Activated naive CD4-positive, alpha-beta T cell treated with anti-CD3 and anti-CD28 coated beads, Interleukin-2, amount 50 U/mL, for 24 hours (primary cell): Measurements from ENCODE around the gene SNCG.

Source experiments
- H3K27ac Mint-ChIP-seq: one replicate; pipeline ENCODE4 v1.8.0; 2021; ENCODE audit warnings: mild to moderate bottlenecking, mixed read lengths
- H3K27me3 Mint-ChIP-seq: one replicate; pipeline ENCODE4 v1.8.0; 2021; ENCODE audit warnings: mixed read lengths
- H3K36me3 Mint-ChIP-seq: one replicate; pipeline ENCODE4 v1.8.0; 2021; ENCODE audit warnings: mixed read lengths
- H3K4me1 Mint-ChIP-seq: one replicate; pipeline ENCODE4 v1.8.0; 2021; ENCODE audit warnings: mixed read lengths
- H3K4me3 Mint-ChIP-seq: one replicate; pipeline ENCODE4 v1.8.0; 2021; ENCODE audit warnings: mild to moderate bottlenecking, mixed read lengths
- H3K9me3 Mint-ChIP-seq: one replicate; pipeline ENCODE4 v1.8.0; 2021; ENCODE audit warnings: mixed read lengths

The SNCG gene

DNA sequence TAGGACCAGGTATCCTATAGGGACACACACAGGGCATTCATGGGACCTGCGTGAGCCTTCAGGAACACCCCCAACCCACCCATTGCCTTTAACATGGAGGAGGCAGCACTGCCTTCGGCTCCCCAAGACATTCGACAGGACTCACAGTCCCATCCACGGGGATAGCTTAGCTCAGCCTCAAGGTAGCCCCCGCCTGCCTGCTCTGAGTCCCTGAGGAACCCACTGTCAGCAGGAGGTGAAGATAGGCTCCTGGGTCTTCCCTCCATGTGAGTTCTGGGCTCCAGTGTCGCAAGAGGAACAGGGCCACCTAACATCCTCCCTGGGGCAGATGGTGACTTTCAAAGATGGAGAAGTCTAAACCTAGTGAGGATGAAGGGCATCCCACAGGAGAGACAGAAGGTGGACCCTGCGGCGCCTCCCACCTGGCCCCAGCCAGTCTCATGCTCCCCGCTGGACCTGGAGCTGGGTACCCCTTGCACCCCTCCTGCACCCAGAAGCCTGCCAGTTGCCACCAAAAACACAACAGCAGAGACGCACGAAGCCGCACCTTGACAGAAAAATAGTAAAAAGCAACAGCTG, 5.0 kb downstream of the SNCG start:
- H3K4me1 Mint-ChIP-seq: peaks cover 23% of the 10 kb centered on the region
- no peak overlapping the region for H3K27ac Mint-ChIP-seq
- no peaks in the 10 kb centered on the region for H3K27me3 Mint-ChIP-seq
- no peaks in the 10 kb centered on the region for H3K9me3 Mint-ChIP-seq
- H3K4me3 Mint-ChIP-seq: no peak overlapping the region
- H3K36me3 Mint-ChIP-seq: no peaks in the 10 kb centered on the region

DNA sequence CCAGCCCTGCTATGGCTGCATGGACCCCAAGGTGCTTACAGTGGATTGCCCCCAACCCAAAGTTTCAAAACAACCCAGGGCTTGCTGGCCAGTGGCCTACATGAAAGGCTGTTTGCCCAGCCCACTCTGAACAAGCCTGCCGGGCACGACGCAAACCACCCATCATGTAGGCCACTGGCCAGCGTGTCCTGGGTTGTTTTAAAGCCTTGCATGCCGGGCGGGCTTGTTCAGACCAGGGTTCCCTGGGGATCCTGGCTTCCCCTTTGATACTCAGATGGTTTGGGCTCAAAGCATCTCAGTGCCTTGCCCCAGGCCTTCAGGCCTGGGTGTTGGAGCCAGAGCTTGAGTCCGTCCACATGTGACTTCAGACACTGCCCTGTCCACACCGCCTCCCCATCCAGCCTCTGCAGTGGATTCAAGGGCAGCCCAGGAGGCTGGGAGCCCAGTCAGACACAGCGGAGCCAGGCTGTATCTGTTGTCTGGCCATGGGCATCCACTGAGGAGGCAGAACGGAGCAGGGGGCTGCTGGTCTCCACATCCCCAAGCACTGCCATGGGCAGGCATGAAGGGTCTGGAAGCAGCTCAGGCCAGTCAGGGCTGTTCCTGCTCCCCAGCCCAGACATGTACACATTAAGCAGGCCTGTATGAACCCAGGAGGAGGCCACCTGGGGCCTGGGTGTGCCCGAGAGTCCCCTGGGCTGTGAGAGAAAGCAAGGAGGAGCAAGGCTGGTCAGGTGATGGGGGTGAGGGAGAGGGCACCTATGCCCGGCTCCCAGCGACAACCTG, 5.9 kb downstream of the SNCG start:
- H3K4me3 Mint-ChIP-seq: no peak overlapping the region
- peaks cover 28% of the 10 kb centered on the region for H3K4me1 Mint-ChIP-seq
- H3K27me3 Mint-ChIP-seq: no peaks in the 10 kb centered on the region
- no peak overlapping the region for H3K27ac Mint-ChIP-seq
- no peaks in the 10 kb centered on the region for H3K9me3 Mint-ChIP-seq
- no peaks in the 10 kb centered on the region for H3K36me3 Mint-ChIP-seq

DNA sequence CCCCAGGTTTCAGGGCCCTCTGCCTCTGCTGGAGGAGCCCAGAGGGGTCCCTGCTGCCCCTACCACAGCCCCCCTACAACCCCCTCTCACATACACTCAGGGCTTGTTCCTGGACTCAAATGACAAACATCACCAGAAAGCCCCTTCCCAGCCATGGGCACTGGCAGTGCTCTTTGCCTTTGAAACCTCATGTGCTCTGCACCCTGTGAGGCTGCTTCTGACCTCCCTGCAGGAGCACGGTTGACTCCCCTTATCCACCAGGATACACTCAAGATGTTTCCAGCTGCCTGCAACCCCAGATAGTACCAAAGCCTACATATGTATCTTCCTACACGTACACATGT, 6.4 kb downstream of the SNCG start:
- no peak overlapping the region for H3K27ac Mint-ChIP-seq
- H3K9me3 Mint-ChIP-seq: no peaks in the 10 kb centered on the region
- peaks cover 30% of the 10 kb centered on the region for H3K4me1 Mint-ChIP-seq
- no peak overlapping the region for H3K4me3 Mint-ChIP-seq
- no peaks in the 10 kb centered on the region for H3K36me3 Mint-ChIP-seq
- H3K27me3 Mint-ChIP-seq: no peaks in the 10 kb centered on the region

DNA sequence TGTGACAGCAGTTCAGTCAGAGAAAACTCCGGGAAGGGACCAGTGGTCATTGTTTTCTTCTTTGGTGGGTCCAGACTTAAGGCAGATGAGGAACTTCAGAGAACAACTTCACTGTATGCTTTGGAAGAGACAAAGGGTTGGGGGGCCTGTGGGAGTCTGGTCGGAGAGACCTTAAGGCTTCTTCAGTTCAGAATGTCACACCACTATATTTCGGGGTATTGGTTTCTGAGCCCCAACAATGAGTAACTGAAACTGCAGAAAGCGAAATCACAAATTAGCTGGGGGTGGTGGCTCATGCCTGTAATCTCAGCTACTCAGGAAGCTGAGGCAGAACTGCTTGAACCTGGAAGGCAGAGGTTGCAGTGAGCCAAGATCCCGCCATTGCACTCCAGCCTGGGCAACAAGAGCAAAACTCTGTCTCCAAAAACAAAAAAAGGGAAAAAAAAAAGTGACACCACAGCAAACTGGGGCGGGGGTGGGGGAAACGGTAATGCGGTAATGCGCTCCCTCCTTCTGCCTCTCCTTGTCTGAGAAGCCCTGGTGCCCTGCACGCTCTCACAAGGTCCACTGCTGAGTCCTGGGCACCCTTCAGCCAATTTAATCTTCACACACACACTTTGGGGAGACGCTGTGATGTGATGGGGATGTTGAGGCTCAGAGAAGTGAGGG, 7.7 kb downstream of the SNCG start:
- H3K4me3 Mint-ChIP-seq: peak overlapping the region; percentile 82
- peak overlapping the region; percentile 84 for H3K27ac Mint-ChIP-seq
- no peaks in the 10 kb centered on the region for H3K27me3 Mint-ChIP-seq
- no peaks in the 10 kb centered on the region for H3K9me3 Mint-ChIP-seq
- no peaks in the 10 kb centered on the region for H3K36me3 Mint-ChIP-seq
- H3K4me1 Mint-ChIP-seq: peaks cover 36% of the 10 kb centered on the region

DNA sequence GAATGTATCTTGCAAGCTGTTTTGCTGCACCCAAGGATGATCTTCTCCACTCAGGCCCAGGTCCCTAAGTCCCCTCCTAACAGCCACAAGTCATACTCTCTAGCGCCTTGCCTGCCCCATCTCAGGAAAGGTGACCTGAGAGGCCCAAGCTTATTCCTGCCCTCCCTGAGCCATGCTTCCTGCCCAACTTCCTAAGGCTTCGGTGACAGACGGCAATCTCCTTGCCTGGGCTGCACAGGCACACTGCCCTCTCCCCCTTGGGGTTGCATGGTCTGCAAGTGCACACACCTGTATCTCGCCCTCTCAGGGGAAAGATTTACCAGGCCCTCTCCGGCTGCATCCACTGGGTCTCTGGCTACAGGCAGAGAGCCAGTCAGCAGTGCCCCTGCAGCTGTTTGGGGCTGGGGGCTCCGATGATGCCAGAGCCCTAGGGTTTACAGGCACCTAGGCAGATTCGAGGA, 9.1 kb downstream of the SNCG start:
- Mint-ChIP-seq H3K27ac (no peak overlapping the region), H3K4me3 (no peak overlapping the region), H3K27me3 (no peaks in the 10 kb centered on the region), H3K9me3 (no peaks in the 10 kb centered on the region), H3K36me3 (no peaks in the 10 kb centered on the region), H3K4me1 (peaks cover 41% of the 10 kb centered on the region)

DNA sequence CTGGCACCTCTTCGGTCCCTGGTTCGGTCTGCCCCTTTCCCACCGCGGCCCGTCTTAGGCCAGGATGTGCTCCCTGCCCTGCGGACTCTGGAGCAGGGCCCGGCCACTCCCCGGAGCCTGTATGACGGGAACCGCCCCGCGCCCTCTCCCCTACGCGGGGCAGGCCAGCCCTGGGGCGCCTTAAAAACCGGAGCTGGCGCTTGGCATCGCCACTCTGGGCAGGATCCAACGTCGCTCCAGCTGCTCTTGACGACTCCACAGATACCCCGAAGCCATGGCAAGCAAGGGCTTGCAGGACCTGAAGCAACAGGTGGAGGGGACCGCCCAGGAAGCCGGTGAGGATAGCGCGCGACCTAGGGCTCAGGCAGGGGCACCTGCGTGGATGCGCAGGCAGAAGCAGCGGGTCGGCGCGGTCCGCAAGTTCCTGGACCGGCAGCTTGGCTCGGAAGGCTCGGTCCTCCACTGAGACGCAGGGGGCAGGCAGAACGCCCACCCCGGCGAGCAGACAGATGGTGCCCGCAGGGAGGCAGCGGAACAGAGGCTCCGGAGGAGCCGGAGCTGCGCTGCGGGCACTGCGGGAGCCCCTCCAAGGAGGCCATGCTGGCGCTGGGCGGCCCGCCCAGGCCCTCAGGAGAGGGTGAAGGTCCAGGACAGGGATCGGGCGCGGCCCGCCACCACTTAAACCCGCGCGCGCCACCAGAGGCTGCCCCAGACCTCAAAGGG, 10.0 kb downstream of the SNCG start, which contains the start of gene ADIRF:
ADIRF (plus strand) TSS at position 212 of the 723 bp plus-strand sequence; CDS start at position 275, 63 bp downstream.
- Mint-ChIP-seq H3K36me3 (no peaks in the 10 kb centered on the region), H3K4me1 (peaks cover 41% of the 10 kb centered on the region), H3K9me3 (no peaks in the 10 kb centered on the region), H3K27ac (no peak within 1 kb of the TSS), H3K27me3 (no peaks in the 10 kb centered on the region), H3K4me3 (peak within 1 kb of the TSS; percentile 26)

DNA sequence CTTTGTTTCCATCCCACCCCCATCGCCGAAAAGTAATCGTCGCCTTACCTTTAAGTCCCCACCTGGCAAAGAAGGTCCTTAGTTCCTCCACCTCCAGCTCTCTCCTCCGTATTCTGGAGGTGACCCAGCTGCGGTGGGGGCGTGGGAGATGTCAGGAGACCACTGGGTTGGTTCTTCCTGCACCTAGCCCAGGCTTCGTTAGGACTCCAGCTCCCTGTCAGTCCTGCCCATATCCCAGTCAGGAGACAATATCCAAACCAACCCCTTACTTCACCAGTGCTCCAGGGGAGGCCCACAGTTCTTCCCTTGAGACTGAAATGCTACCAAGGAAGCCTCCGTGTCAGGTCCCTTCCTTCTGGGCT, 10.6 kb downstream of the SNCG start:
- Mint-ChIP-seq H3K27me3 (no peaks in the 10 kb centered on the region), H3K4me1 (peaks cover 41% of the 10 kb centered on the region), H3K4me3 (peak overlapping the region; percentile 26), H3K27ac (no peak overlapping the region), H3K9me3 (no peaks in the 10 kb centered on the region), H3K36me3 (no peaks in the 10 kb centered on the region)

DNA sequence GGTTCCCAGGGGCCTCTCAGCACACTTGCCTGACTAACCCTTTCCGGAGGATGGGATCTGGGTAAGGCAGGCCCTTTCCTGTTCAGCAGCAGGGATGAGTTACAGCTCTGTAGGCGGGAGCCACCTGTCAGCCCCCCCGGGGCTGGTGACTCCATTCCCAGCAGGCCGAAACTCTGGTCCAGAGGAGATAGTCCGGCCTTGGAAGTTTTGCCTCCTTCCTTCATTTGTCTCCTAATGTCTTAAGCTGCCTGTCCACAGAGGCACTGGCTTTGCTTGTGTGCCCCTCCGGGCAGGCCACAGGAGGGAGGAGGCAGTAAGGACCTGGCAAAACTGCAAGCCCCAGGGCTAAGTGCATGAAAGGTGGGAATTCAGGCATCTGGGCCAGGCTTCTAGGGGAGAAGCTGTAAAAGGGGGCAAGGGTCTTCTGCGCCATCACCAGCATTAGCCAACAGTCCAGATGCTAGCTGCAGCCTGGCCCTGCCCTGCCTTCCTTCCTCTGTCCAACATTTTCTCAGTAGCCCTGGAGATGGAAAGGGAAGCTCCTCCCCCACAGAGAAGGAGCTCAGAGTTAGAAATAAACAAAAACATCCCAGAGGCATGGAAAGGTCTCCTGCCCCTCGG, 11.1 kb downstream of the SNCG start:
- Mint-ChIP-seq H3K9me3 (no peaks in the 10 kb centered on the region), H3K27ac (no peak overlapping the region), H3K4me3 (peak overlapping the region; percentile 26), H3K36me3 (no peaks in the 10 kb centered on the region), H3K4me1 (peaks cover 41% of the 10 kb centered on the region), H3K27me3 (no peaks in the 10 kb centered on the region)

DNA sequence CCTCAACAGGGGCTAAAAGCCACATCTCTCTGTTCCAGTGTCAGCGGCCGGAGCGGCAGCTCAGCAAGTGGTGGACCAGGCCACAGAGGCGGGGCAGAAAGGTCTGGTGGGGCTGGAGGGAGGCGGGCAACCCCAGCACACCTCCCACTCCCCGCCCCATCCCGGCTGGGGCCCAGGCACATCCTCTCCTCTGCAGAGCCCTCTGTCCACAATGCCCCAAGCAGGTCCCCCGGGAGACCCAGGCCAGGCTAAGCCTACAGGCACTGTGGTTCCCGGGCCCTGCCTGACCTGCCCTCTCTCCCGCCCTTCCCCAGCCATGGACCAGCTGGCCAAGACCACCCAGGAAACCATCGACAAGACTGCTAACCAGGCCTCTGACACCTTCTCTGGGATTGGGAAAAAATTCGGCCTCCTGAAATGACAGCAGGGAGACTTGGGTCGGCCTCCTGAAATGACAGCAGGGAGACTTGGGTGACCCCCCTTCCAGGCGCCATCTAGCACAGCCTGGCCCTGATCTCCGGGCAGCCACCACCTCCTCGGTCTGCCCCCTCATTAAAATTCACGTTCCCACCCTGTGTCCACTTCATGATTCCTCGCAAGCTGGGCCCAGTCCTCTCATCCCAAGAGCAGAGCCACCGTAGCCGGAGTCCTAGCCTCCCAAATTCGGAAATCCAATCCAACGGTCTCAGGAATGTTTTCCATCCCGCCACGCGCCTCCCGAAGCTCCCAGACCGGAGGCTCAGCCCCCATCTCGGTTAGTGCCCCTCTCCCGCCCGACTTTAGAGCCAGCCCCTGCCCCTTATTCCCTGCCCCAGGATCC, 12.0 kb downstream of the SNCG start:
- Mint-ChIP-seq H3K36me3 (no peaks in the 10 kb centered on the region), H3K27me3 (no peaks in the 10 kb centered on the region), H3K4me1 (peaks cover 41% of the 10 kb centered on the region), H3K4me3 (peak overlapping the region; percentile 79), H3K27ac (peak overlapping the region; percentile 62), H3K9me3 (no peaks in the 10 kb centered on the region)

DNA sequence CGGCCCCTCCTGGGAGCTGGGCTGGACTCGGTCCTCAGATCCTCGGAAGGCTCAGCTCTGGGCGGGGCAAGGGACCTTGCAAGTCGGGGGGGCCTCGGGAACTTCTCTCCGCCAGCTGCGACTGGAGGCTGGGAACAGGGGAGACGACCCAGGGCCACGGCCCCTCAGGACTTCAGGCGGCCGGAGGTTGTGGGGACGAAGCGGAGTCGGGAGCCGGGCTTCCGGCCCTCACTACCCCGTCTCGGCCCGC, 12.5 kb downstream of the SNCG start:
- H3K9me3 Mint-ChIP-seq: no peaks in the 10 kb centered on the region
- peak overlapping the region; percentile 79 for H3K4me3 Mint-ChIP-seq
- H3K27ac Mint-ChIP-seq: no peak overlapping the region
- H3K4me1 Mint-ChIP-seq: peaks cover 35% of the 10 kb centered on the region
- H3K27me3 Mint-ChIP-seq: no peaks in the 10 kb centered on the region
- no peaks in the 10 kb centered on the region for H3K36me3 Mint-ChIP-seq

DNA sequence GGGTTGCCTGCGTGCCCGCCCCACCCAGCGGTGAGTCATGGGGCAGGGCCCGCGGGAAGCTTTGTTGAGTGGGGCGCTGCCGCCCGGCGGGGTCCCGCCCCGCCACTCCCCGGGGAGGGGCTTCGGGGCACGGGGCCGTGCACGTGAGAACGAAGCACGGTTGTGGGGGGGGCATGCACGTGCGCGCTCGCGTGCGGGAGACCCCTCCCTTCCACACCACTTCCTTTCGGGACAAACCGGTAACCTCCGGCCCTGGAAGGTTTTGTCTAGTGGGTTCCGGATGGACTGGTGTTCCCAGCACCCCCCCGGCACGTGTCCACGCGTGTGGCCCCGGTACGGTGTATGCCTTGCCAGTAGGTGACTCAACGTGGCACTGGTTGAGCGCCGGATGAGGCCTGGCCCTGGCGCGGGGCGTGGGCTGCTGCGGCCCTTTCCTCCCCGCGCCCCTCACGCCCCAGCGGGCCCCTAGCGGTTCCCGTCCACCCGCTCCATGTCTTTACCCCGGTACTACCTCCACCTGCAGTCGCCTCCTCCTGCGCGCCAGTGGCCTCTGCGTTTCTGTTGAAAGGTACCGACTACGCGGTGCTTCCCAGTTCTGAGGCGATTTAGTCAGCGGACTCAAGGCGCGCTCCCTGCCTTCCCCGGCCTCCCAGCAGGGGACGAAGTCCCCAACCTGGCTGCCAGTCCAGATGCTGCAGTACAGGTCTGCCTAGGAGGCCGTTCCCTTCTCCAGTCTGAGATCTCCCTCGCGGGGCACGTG, 13.0 kb downstream of the SNCG start:
- no peaks in the 10 kb centered on the region for H3K27me3 Mint-ChIP-seq
- peak overlapping the region; percentile 84 for H3K4me3 Mint-ChIP-seq
- peaks cover 30% of the 10 kb centered on the region for H3K4me1 Mint-ChIP-seq
- H3K27ac Mint-ChIP-seq: peak overlapping the region; percentile 92
- no peaks in the 10 kb centered on the region for H3K9me3 Mint-ChIP-seq
- H3K36me3 Mint-ChIP-seq: no peaks in the 10 kb centered on the region

DNA sequence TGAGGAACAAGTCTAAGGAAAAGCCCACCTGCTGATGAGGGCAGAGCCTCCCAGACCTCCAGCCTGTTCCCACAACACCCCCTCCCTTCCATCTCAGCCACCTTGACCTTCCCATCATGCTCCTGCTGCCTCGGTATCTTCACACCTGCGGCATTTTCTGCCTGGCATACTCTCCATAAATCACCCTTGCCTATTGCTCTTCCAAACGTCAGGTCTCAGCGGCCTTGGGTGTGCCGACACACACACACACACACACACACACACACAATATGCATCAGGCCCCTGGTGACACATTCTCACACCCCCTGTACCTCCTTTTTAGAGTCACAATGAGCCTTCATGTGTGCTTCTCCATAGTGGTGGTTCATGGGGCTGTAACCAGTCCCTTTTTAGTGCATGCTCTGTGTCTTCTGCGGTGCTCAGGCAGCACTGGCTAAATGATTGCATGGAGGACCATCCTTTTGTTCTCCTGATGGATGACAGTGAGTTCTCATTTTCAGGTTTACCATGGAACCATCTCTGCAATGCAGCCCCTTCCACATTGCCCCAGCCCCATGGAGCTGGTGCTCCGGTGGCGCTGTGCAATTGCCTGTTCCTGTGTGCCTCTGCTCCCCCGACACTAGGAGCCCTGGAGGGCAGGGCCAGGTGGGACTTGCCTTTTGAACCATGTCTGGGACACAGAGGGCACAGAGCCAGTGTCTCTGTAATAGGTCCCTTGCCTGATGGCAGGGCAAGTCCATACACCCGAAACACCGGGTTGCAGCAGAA, 14.4 kb downstream of the SNCG start:
- Mint-ChIP-seq H3K36me3 (no peaks in the 10 kb centered on the region), H3K27me3 (no peaks in the 10 kb centered on the region), H3K27ac (peak overlapping the region; percentile 30), H3K4me1 (peaks cover 21% of the 10 kb centered on the region), H3K4me3 (peak overlapping the region; percentile 3), H3K9me3 (no peaks in the 10 kb centered on the region)

DNA sequence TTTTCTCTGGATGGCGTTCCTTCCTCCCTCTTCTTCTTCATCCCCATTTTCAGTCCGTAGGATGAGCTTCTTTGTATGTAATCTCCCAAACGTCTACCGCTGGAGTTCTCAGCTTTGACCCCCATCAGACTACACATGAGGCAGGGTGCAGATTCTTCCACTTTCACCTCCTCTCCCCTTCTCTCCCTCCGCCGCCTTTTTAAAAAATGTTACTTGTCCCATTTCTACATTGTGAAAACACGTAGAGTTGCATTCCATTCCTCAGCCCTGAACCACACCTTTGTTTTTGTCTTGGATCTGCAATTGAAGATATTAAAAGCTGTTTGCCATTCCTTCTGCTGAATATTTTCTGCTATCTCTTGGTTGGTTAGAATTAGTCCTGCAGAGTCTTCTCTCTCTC, 16.1 kb downstream of the SNCG start:
- Mint-ChIP-seq H3K4me1 (peaks cover 14% of the 10 kb centered on the region), H3K27ac (no peak overlapping the region), H3K9me3 (no peaks in the 10 kb centered on the region), H3K4me3 (no peak overlapping the region), H3K27me3 (no peaks in the 10 kb centered on the region), H3K36me3 (no peaks in the 10 kb centered on the region)
